Effector memory CD4-positive, alpha-beta T cell (primary cell): ENCODE measurements around the gene RHOF.

ENCODE experiments used
- DNase-seq, 3 donors: peaks; one replicate each; pipeline ENCODE4 v3.0.0-alpha.2; 2020
- H3K27ac ChIP-seq: 2 replicates; pipeline ENCODE4 v1.7.0; 2013; ENCODE audit warnings: mild to moderate bottlenecking, low read length, moderate library complexity; ENCODE audit not compliant: insufficient read depth, poor library complexity, severe bottlenecking
- H3K27me3 ChIP-seq: replicated peaks from 2 replicates; pipeline ENCODE4 v1.7.0; 2013; ENCODE audit warnings: mild to moderate bottlenecking, low read length; ENCODE audit not compliant: insufficient read depth, control insufficient read depth, poor library complexity, severe bottlenecking
- H3K36me3 ChIP-seq: 2 replicates; pipeline ENCODE4 v1.7.0; 2013; ENCODE audit warnings: mild to moderate bottlenecking, low read length, moderate library complexity; ENCODE audit not compliant: control insufficient read depth, insufficient read depth
- H3K4me1 ChIP-seq: 2 replicates; pipeline ENCODE4 v1.7.0; 2013; ENCODE audit warnings: low read length, mild to moderate bottlenecking; ENCODE audit not compliant: control insufficient read depth, insufficient read depth, poor library complexity, severe bottlenecking
- H3K4me3 ChIP-seq: 2 replicates; pipeline ENCODE4 v1.7.0; 2013; ENCODE audit warnings: low read length, low read depth, mild to moderate bottlenecking; ENCODE audit not compliant: insufficient read depth, poor library complexity, severe bottlenecking
- H3K9me3 ChIP-seq: 2 replicates; pipeline ENCODE4 v1.7.0; 2013; ENCODE audit warnings: mild to moderate bottlenecking, low read length, moderate library complexity; ENCODE audit not compliant: control insufficient read depth

Gene RHOF

GRCh38 chr12:121811434-121812319, 18.2 kb upstream of the RHOF start:
- peak overlapping the region; percentile 36 for H3K27ac ChIP-seq
- no peaks in the 10 kb centered on the region for H3K27me3 ChIP-seq
- DNase-seq = peak; percentile 54 to 65 (median 55)
- peak overlapping the region; percentile 53 for H3K4me3 ChIP-seq
- no peaks in the 10 kb centered on the region for H3K9me3 ChIP-seq
- H3K4me1 ChIP-seq = peaks cover 45% of the 10 kb centered on the region
- H3K36me3 ChIP-seq = peaks cover 60% of the 10 kb centered on the region

GRCh38 chr12:121810833-121811433, 17.4 kb upstream of the RHOF start:
- Histone ChIP-seq H3K4me1 (peaks cover 53% of the 10 kb centered on the region), H3K27ac (peak overlapping the region; percentile 36), H3K36me3 (peaks cover 52% of the 10 kb centered on the region), H3K4me3 (peak overlapping the region; percentile 53), H3K27me3 (no peaks in the 10 kb centered on the region), H3K9me3 (no peaks in the 10 kb centered on the region)
- no peak for DNase-seq

GRCh38 chr12:121810234-121810817, 16.8 kb upstream of the RHOF start:
- H3K4me1 ChIP-seq = peaks cover 53% of the 10 kb centered on the region
- no peak for DNase-seq
- no peak overlapping the region for H3K4me3 ChIP-seq
- H3K27ac ChIP-seq = no peak overlapping the region
- H3K9me3 ChIP-seq = no peaks in the 10 kb centered on the region
- H3K36me3 ChIP-seq = peaks cover 46% of the 10 kb centered on the region
- no peaks in the 10 kb centered on the region for H3K27me3 ChIP-seq

- no peaks in the 10 kb centered on the region for H3K9me3 ChIP-seq
- H3K4me1 ChIP-seq = peaks cover 53% of the 10 kb centered on the region
- no peak for DNase-seq
- H3K4me3 ChIP-seq = no peak overlapping the region
- no peaks in the 10 kb centered on the region for H3K27me3 ChIP-seq
- no peak overlapping the region for H3K27ac ChIP-seq
- H3K36me3 ChIP-seq = peaks cover 40% of the 10 kb centered on the region
These were observed 16.2 kb upstream of the RHOF start for GRCh38 chr12:121809712-121810116.

GRCh38 chr12:121808623-121809022, 15.1 kb upstream of the RHOF start:
- H3K9me3 ChIP-seq = no peaks in the 10 kb centered on the region
- no peaks in the 10 kb centered on the region for H3K27me3 ChIP-seq
- peaks cover 52% of the 10 kb centered on the region for H3K4me1 ChIP-seq
- no peak overlapping the region for H3K4me3 ChIP-seq
- peaks cover 31% of the 10 kb centered on the region for H3K36me3 ChIP-seq
- no peak overlapping the region for H3K27ac ChIP-seq
- no peak for DNase-seq

GRCh38 chr12:121807642-121808347, 14.3 kb upstream of the RHOF start:
- Histone ChIP-seq H3K9me3 (no peaks in the 10 kb centered on the region), H3K4me3 (no peak overlapping the region), H3K36me3 (peaks cover 27% of the 10 kb centered on the region), H3K27me3 (no peaks in the 10 kb centered on the region), H3K4me1 (peaks cover 44% of the 10 kb centered on the region), H3K27ac (peak overlapping the region; percentile 77)
- no peak for DNase-seq

GRCh38 chr12:121806546-121807423, 13.3 kb upstream of the RHOF start:
- peaks cover 34% of the 10 kb centered on the region for H3K4me1 ChIP-seq
- H3K36me3 ChIP-seq = peaks cover 27% of the 10 kb centered on the region
- peak overlapping the region; percentile 90 for H3K4me3 ChIP-seq
- no peaks in the 10 kb centered on the region for H3K27me3 ChIP-seq
- H3K27ac ChIP-seq = peak overlapping the region; percentile 77
- H3K9me3 ChIP-seq = no peaks in the 10 kb centered on the region
- no peak for DNase-seq

- Histone ChIP-seq H3K36me3 (peaks cover 27% of the 10 kb centered on the region), H3K27me3 (no peaks in the 10 kb centered on the region), H3K4me1 (peaks cover 27% of the 10 kb centered on the region), H3K9me3 (no peaks in the 10 kb centered on the region), H3K27ac (peak overlapping the region; percentile 77), H3K4me3 (peak overlapping the region; percentile 90)
- no peak for DNase-seq
These were observed 12.6 kb upstream of the RHOF start for GRCh38 chr12:121806009-121806545.
